H1 (cell line): ENCODE data around the gene CYP46A1. TPM values are rescaled to one million over a fixed set of nuclear protein-coding genes. Genes with fewer than 3 reads are reported as not detected.

Experiments
- CTCF ChIA-PET: fragments of 300-600 bp; sonication (Branson Sonifier 250); formaldehyde crosslinking; loops from one replicate; lab custom pipeline; 2021; ENCODE audit not compliant: partially characterized antibody; lab: Charles Lee
- POLR2A ChIA-PET: fragments of 300-600 bp; sonication (Branson Sonifier 250); formaldehyde crosslinking; loops from one replicate; lab custom pipeline; 2021; ENCODE audit warnings: inconsistent platforms; ENCODE audit not compliant: partially characterized antibody; lab: Charles Lee
- DNase-seq, 2 experiments: peaks; one replicate each; pipeline versions ENCODE4 v3.0.0 to v3.0.0-alpha.2; 2010 to 2022; ENCODE audit warnings: low spot score in 2 of 2, low read depth in 1 of 2, mixed read lengths in 1 of 2
- FAIRE-seq: peaks from 2 replicates; lab custom pipeline; 2011; peaks lifted over from hg19 to GRCh38; lab: Jason Lieb, UNC
- H2AFZ ChIP-seq: 2 replicates; pipeline ENCODE4 v1.8.1; 2012; ENCODE audit warnings: low read length, inconsistent platforms
- H2AK5ac ChIP-seq: 2 replicates; pipeline ENCODE4 v1.6.1; 2013; ENCODE audit warnings: low read depth, low read length
- H2BK120ac ChIP-seq: replicated peaks from 2 replicates; pipeline ENCODE3; 2013; ENCODE audit warnings: low read depth, low read length, inconsistent platforms
- H2BK12ac ChIP-seq: 2 replicates; pipeline ENCODE4 v1.6.1; 2013; ENCODE audit warnings: low read depth, low read length
- H2BK15ac ChIP-seq: 2 replicates; pipeline ENCODE4 v1.6.1; 2013; ENCODE audit warnings: low read length
- H2BK20ac ChIP-seq: 2 replicates; pipeline ENCODE4 v1.6.1; 2013; ENCODE audit warnings: low read length
- H2BK5ac ChIP-seq: 2 replicates; pipeline ENCODE4 v1.6.1; 2013; ENCODE audit warnings: low read depth, low read length
- H3K14ac ChIP-seq: 2 replicates; pipeline ENCODE4 v1.6.1; 2013; ENCODE audit warnings: inconsistent platforms; ENCODE audit not compliant: insufficient read length
- H3K18ac ChIP-seq: 2 replicates; pipeline ENCODE4 v1.6.1; 2013; ENCODE audit warnings: low read length; ENCODE audit errors: extremely low read depth
- H3K23ac ChIP-seq: 2 replicates; pipeline ENCODE4 v1.6.1; 2013; ENCODE audit warnings: inconsistent platforms; ENCODE audit not compliant: insufficient read length
- H3K23me2 ChIP-seq: 2 replicates; pipeline ENCODE4 v1.6.1; 2013; ENCODE audit warnings: low read depth, low read length
- H3K27ac ChIP-seq: 2 replicates; pipeline ENCODE4 v1.6.1; 2011; ENCODE audit warnings: low read depth, low read length, inconsistent platforms
- H3K27me3 ChIP-seq, 4 experiments: replicated peaks in 1 of 4; 1 replicate in 1 of 4; 2 replicates in 3 of 4; pipeline versions ENCODE4 v1.6.1 to v1.8.1; 2011 to 2013; ENCODE audit warnings: low read length in 3 of 4, mild to moderate bottlenecking in 3 of 4, inconsistent platforms in 2 of 4, mixed read lengths in 2 of 4, moderate library complexity in 1 of 4; ENCODE audit not compliant: control insufficient read depth in 3 of 4, insufficient read depth in 3 of 4; ENCODE audit errors: extremely low read depth in 1 of 4
- H3K36me3 ChIP-seq, 4 experiments: 2 replicates each; pipeline versions ENCODE4 v1.6.1 to v1.8.1; 2011 to 2013; ENCODE audit warnings: mild to moderate bottlenecking in 4 of 4, low read length in 3 of 4, moderate library complexity in 2 of 4, control low read depth in 1 of 4, inconsistent platforms in 1 of 4; ENCODE audit not compliant: insufficient read depth in 4 of 4, control insufficient read depth in 2 of 4
- H3K4ac ChIP-seq: replicated peaks from 2 replicates; pipeline ENCODE3; 2013; ENCODE audit warnings: low read length, low read depth, mixed read lengths, inconsistent platforms; ENCODE audit not compliant: insufficient read length
- H3K4me1 ChIP-seq, 4 experiments: replicated peaks in 1 of 4; 1 replicate in 1 of 4; 2 replicates in 3 of 4; pipeline versions ENCODE4 v1.6.1 to v1.8.1; 2011 to 2013; ENCODE audit warnings: low read length in 3 of 4, inconsistent platforms in 2 of 4, mixed read lengths in 1 of 4; ENCODE audit not compliant: insufficient read depth in 4 of 4, control insufficient read depth in 3 of 4
- H3K4me2 ChIP-seq, 2 experiments: 2 replicates each; pipeline versions ENCODE4 v1.6.1 to v1.8.1; 2011 to 2013; ENCODE audit warnings: low read depth in 2 of 2, low read length in 2 of 2, control low read depth in 1 of 2, inconsistent platforms in 1 of 2, mild to moderate bottlenecking in 1 of 2; ENCODE audit not compliant: insufficient read depth in 1 of 2
- H3K4me3 ChIP-seq, 4 experiments: fragments of 200-600, 300-600 bp in 1 of 4; sonication (generic), shearing (Covaris generic), sonication (Bioruptor Twin) in 1 of 4; 2 replicates each; pipeline versions ENCODE4 v1.5.1 to v1.8.1; 2011 to 2016; ENCODE audit warnings: low read length in 4 of 4, low read depth in 3 of 4, control low read depth in 2 of 4, inconsistent platforms in 2 of 4, mild to moderate bottlenecking in 2 of 4, mixed read lengths in 1 of 4, moderate library complexity in 1 of 4; ENCODE audit not compliant: insufficient read depth in 2 of 4; ENCODE audit errors: extremely low read depth in 1 of 4
- H3K56ac ChIP-seq: replicated peaks from 2 replicates; pipeline ENCODE3; 2013; ENCODE audit warnings: low read depth, mild to moderate bottlenecking, mixed read lengths, low read length, inconsistent platforms; ENCODE audit not compliant: insufficient read length
- H3K79me1 ChIP-seq: 2 replicates; pipeline ENCODE4 v1.6.1; 2013; ENCODE audit warnings: low read depth, low read length, control low read depth
- H3K79me2 ChIP-seq, 2 experiments: 2 replicates each; pipeline versions ENCODE4 v1.6.1 to v1.8.1; 2012 to 2013; ENCODE audit warnings: low read length in 2 of 2, mild to moderate bottlenecking in 2 of 2, inconsistent platforms in 1 of 2; ENCODE audit not compliant: insufficient read depth in 2 of 2, control insufficient read depth in 1 of 2
- H3K9ac ChIP-seq, 4 experiments: replicated peaks in 1 of 4; 1 replicate in 1 of 4; 2 replicates in 3 of 4; pipeline versions ENCODE4 v1.6.1 to v1.8.1; 2011 to 2013; ENCODE audit warnings: low read depth in 3 of 4, low read length in 3 of 4, control low read depth in 2 of 4, mild to moderate bottlenecking in 2 of 4, moderate library complexity in 2 of 4, inconsistent platforms in 1 of 4; ENCODE audit errors: extremely low read depth in 1 of 4
- H3K9me3 ChIP-seq, 2 experiments: 2 replicates each; pipeline versions ENCODE4 v1.6.1 to v1.8.1; 2012 to 2013; ENCODE audit warnings: mild to moderate bottlenecking in 2 of 2, moderate library complexity in 2 of 2, control low read depth in 1 of 2, inconsistent platforms in 1 of 2, low read depth in 1 of 2, low read length in 1 of 2, mixed read lengths in 1 of 2; ENCODE audit not compliant: insufficient read depth in 2 of 2
- H4K20me1 ChIP-seq, 2 experiments: replicated peaks in 1 of 2; 2 replicates each; pipeline versions ENCODE3 to v1.8.1; 2011 to 2013; ENCODE audit warnings: inconsistent platforms in 2 of 2, low read length in 2 of 2, mild to moderate bottlenecking in 1 of 2; ENCODE audit not compliant: insufficient read depth in 2 of 2, control insufficient read depth in 1 of 2
- H4K5ac ChIP-seq: 2 replicates; pipeline ENCODE4 v1.6.1; 2013; ENCODE audit warnings: low read length, low read depth, mixed read lengths, inconsistent platforms; ENCODE audit not compliant: insufficient read length
- H4K8ac ChIP-seq: 2 replicates; pipeline ENCODE4 v1.8.0; 2013; ENCODE audit warnings: mild to moderate bottlenecking, moderate library complexity, low read length, inconsistent platforms; ENCODE audit not compliant: insufficient read depth; ENCODE audit errors: extremely low read depth
- H4K91ac ChIP-seq: replicated peaks from 2 replicates; pipeline ENCODE3; 2013; ENCODE audit warnings: low read length, mixed read lengths, inconsistent platforms; ENCODE audit not compliant: insufficient read length
- CBX5 ChIP-seq: fragments of 300-800, 300-1000 bp; sonication (generic); IDR thresholded peaks from 2 replicates; pipeline ENCODE4 v1.7.1; 2016; ENCODE audit warnings: antibody characterized with exemption, low read length, low read depth
- EZH2 ChIP-seq: fragments of 200-600 bp; sonication (generic); IDR thresholded peaks from 2 replicates; pipeline ENCODE4 v1.7.1; 2012; ENCODE audit warnings: low read depth, mild to moderate bottlenecking, moderate library complexity, low read length, inconsistent platforms; ENCODE audit not compliant: severe bottlenecking
- HDAC2 ChIP-seq, 2 experiments: fragments of 300-600 bp in 1 of 2; sonication (generic) in 1 of 2; IDR thresholded peaks; 2 replicates each; pipeline ENCODE4 v1.6.1; 2011 to 2012; ENCODE audit warnings: low read depth in 2 of 2, low read length in 2 of 2, mild to moderate bottlenecking in 2 of 2, moderate library complexity in 2 of 2, borderline replicate concordance in 1 of 2, inconsistent platforms in 1 of 2
- POLR2A ChIP-seq, 2 experiments: IDR thresholded peaks; 1 replicate in 1 of 2; 2 replicates in 1 of 2; pipeline ENCODE4 v1.6.1; 2011; ENCODE audit warnings: low read depth in 2 of 2, low read length in 2 of 2, mild to moderate bottlenecking in 2 of 2; ENCODE audit errors: control extremely low read depth in 1 of 2
- RAD21 ChIP-seq, 2 experiments: IDR thresholded peaks in 1 of 2; conservative IDR thresholded peaks in 1 of 2; 2 replicates each; pipeline ENCODE4 v1.6.1; 2011; ENCODE audit warnings: low read depth in 2 of 2, low read length in 2 of 2, improper control_type of control experiment in 1 of 2, inconsistent platforms in 1 of 2, mild to moderate bottlenecking in 1 of 2, moderate library complexity in 1 of 2
- SIN3A ChIP-seq, 2 experiments: IDR thresholded peaks in 1 of 2; conservative IDR thresholded peaks in 1 of 2; 2 replicates each; pipeline ENCODE4 v1.6.1; 2011 to 2012; ENCODE audit warnings: low read length in 2 of 2, improper control_type of control experiment in 1 of 2, low read depth in 1 of 2, mild to moderate bottlenecking in 1 of 2
- SP4 ChIP-seq: IDR thresholded peaks from 2 replicates; pipeline ENCODE4 v1.6.1; 2012; ENCODE audit warnings: low read length, inconsistent platforms
- SUZ12 ChIP-seq: fragments of 200-600 bp; sonication (generic); IDR thresholded peaks from 2 replicates; pipeline ENCODE4 v1.6.1; 2012; ENCODE audit warnings: mild to moderate bottlenecking, inconsistent platforms, low read length, moderate library complexity, mixed read lengths
- TCF12 ChIP-seq: IDR thresholded peaks from 2 replicates; pipeline ENCODE4 v1.6.1; 2011; ENCODE audit warnings: low read depth, mild to moderate bottlenecking, low read length
- USF2 ChIP-seq: IDR thresholded peaks from 2 replicates; pipeline ENCODE4 v1.6.1; 2011; ENCODE audit warnings: low read length, improper control_type of control experiment
- YY1 ChIP-seq: IDR thresholded peaks from 2 replicates; pipeline ENCODE4 v1.6.1; 2011; ENCODE audit warnings: low read depth, mild to moderate bottlenecking, low read length
- ZNF274 ChIP-seq: IDR thresholded peaks from 2 replicates; pipeline ENCODE4 v1.7.0; 2012; ENCODE audit warnings: low read length, borderline replicate concordance; ENCODE audit errors: extremely low read depth
- WGBS, 2 experiments: shearing (Covaris generic) in 1 of 2; methylation state at CpG; one replicate each; pipeline versions ENCODE4 v1.1.6 to v1.1.7; 2013 to 2015; ENCODE audit warnings: low lambda C conversion rate in 2 of 2, mixed read lengths in 2 of 2, inconsistent platforms in 1 of 2, low coverage in 1 of 2, missing lambda C conversion rate in 1 of 2; ENCODE audit not compliant: insufficient replicate concordance in 2 of 2, insufficient coverage in 1 of 2, insufficient read length in 1 of 2; ENCODE audit errors: extremely low coverage in 1 of 2, missing lambda C conversion rate in 1 of 2; 5-methylcytosine and 5-hydroxymethylcytosine counted together
- polyA plus RNA-seq, 7 experiments: library from polyadenylated mRNA; depleted of rRNA in 3 of 7; stranded (reverse) in 5 of 7; unstranded in 2 of 7; fragments of >200 nt in 5 of 7; fragments of 200-250 nt in 2 of 7; gene quantifications; 1 replicate in 5 of 7; 2 replicates in 1 of 7; 4 replicates in 1 of 7; pipeline versions ENCODE4 v1.2.1 to v1.2.3, GENCODE V29; 2011 to 2013; ENCODE audit warnings: missing spikeins in 2 of 7, mixed read lengths in 2 of 7
- total RNA-seq: library from RNA; stranded (reverse); fragmentation: NEBNext Ultra II Directional; extraction: Animal tissue kit (Norgen Biotek cat#: 25700); gene quantifications from 2 replicates; pipeline ENCODE4 v1.2.1, GENCODE V29; 2021

The CYP46A1 gene
- total and polyA plus RNA-seq, 2 of the 8 experiments (the other 6 are each of a cell fraction or from before 2014, with no cell fraction given) = 0.41 to 1.3 TPM

GRCh38 chr14:99737451-99737951 is 53.4 kb downstream of the CYP46A1 start:
- Histone ChIP-seq H3K23ac (no peak overlapping the region), H3K27me3 (no peaks in the 10 kb centered on the region; a peak in 2 of 7 replicates), H3K9ac (no peak overlapping the region), H2BK12ac (no peak overlapping the region), H3K27ac (no peak overlapping the region), H3K9me3 (no peaks in the 10 kb centered on the region), H3K4me2 (no peak overlapping the region), H3K18ac (no peak overlapping the region; the same call in 1 of the 2 replicates), H3K4ac (no peak overlapping the region), H3K23me2 (peaks cover 2% of the 10 kb centered on the region; the same call in 1 of the 2 replicates), H4K20me1 (no peaks in the 10 kb centered on the region), H3K79me1 (no peaks in the 10 kb centered on the region), H2BK20ac (no peak overlapping the region), H2AFZ (no peak overlapping the region), H2BK5ac (no peak overlapping the region), H3K36me3 (no peaks in the 10 kb centered on the region), H3K14ac (no peak overlapping the region), H2BK15ac (no peak overlapping the region), H4K5ac (no peak overlapping the region), H3K4me3 (no peak overlapping the region), H4K91ac (no peak overlapping the region), H3K79me2 (no peaks in the 10 kb centered on the region), H3K4me1 (no peaks in the 10 kb centered on the region; a peak in 2 of 7 replicates), H2BK120ac (no peak overlapping the region), H3K56ac (no peak overlapping the region), H2AK5ac (no peak overlapping the region), H4K8ac (no peak overlapping the region)
- POLR2A ChIA-PET = no interaction called here
- no peak for TF ChIP-seq SIN3A (conservative IDR thresholded peaks at IDR 0.05 in 1 of 2, IDR thresholded peaks at IDR 0.05 in 1 of 2; ENCODE audit: low read depth in 1 of 2, low read length in 2 of 2)
- TF ChIP-seq EZH2 = no peak
- TF ChIP-seq TCF12 = no peak
- TF ChIP-seq YY1 = no peak
- TF ChIP-seq USF2 = no peak
- no peak for TF ChIP-seq RAD21 (IDR thresholded peaks at IDR 0.05 in 1 of 2, conservative IDR thresholded peaks at IDR 0.05 in 1 of 2; ENCODE audit: low read depth in 2 of 2, low read length in 2 of 2)
- TF ChIP-seq SUZ12 = no peak
- no peak for TF ChIP-seq CBX5
- TF ChIP-seq ZNF274 = no peak
- TF ChIP-seq HDAC2 (IDR thresholded peaks at IDR 0.05; ENCODE audit: borderline replicate concordance in 1 of 2, low read depth in 2 of 2, low read length in 2 of 2) = no peak
- no peak for TF ChIP-seq SP4
- TF ChIP-seq POLR2A (IDR thresholded peaks at IDR 0.05; ENCODE audit: control extremely low read depth in 1 of 2, low read depth in 2 of 2, low read length in 2 of 2) = no peak
- 96% methylated on average over 16 of the region's 26 CpGs; no CpG with 5 or more reads in 1 of the 2 experiments for WGBS, 2 experiments
- FAIRE-seq (no peak), DNase-seq (no peak)
- CTCF ChIA-PET = interaction anchor here (0.8 to 18.9 kb wide), 6 partner anchors 8 to 238 kb away, joined by 3 to 237 read pairs (median 4); no protein-coding TSS in a partner anchor
